Lower lobe of right lung (tissue), 2 donors: ENCODE measurements around the gene B3GNT3. TPM values are rescaled to one million over a fixed set of nuclear protein-coding genes. Genes with fewer than 3 reads are reported as not detected.

Experiments used
- ATAC-seq, 2 donors: fragments of 200-7000 bp; cut with Tn5 transposase; one replicate each; pipeline ENCODE4 v1.9.1; 2020 to 2022; ENCODE audit warnings: mild to moderate bottlenecking in 2 of 2, moderate library complexity in 2 of 2
- DNase-seq: peaks from one replicate; pipeline ENCODE4 v3.0.0-alpha.2; 2020
- H3K27ac ChIP-seq: fragments of 200-600 bp; one replicate; pipeline ENCODE4 v1.8.0; 2022
- H3K27me3 ChIP-seq: fragments of 200-600 bp; one replicate; pipeline ENCODE4 v1.8.0; 2022; ENCODE audit warnings: low read depth
- H3K36me3 ChIP-seq: fragments of 200-600 bp; one replicate; pipeline ENCODE4 v1.8.0; 2022; ENCODE audit warnings: mild to moderate bottlenecking
- H3K4me1 ChIP-seq: fragments of 200-600 bp; one replicate; pipeline ENCODE4 v1.8.0; 2022
- H3K4me3 ChIP-seq: fragments of 200-600 bp; one replicate; pipeline ENCODE4 v1.8.0; 2022; ENCODE audit warnings: mild to moderate bottlenecking
- H3K9me3 ChIP-seq: fragments of 200-600 bp; one replicate; pipeline ENCODE4 v1.8.0; 2022
- intact Hi-C: fragments of 100-400 bp; cut with DNase I; formaldehyde crosslinking; loops from one replicate; pipeline ENCODE4 v1.11.0; 2022
- total RNA-seq: library from RNA; stranded (reverse); fragmentation: NEBNext Ultra II Directional; extraction: Animal tissue kit (Norgen Biotek cat#: 25700); gene quantifications from one replicate; pipeline ENCODE4 v1.2.1, GENCODE V29; 2021
- TF ChIP-seq, protein P1 (sequence below): fragments of 200-600 bp; IDR thresholded peaks from one replicate; pipeline ENCODE4 v1.8.0; 2022; ENCODE audit warnings: antibody characterized with exemption, mild to moderate bottlenecking
- donor health status: DM: no; HTN: yes; CAD: no; lungs with severe emphysema.

Gene B3GNT3
- total RNA-seq, 1 donor from 2014 or later = 1.6 TPM

- Histone ChIP-seq H3K9me3 (no peaks in the 10 kb centered on the region), H3K4me3 (no peak overlapping the region), H3K4me1 (peaks cover 6% of the 10 kb centered on the region), H3K27me3 (peaks cover 22% of the 10 kb centered on the region), H3K27ac (no peak overlapping the region), H3K36me3 (peaks cover 5% of the 10 kb centered on the region)
- DNase-seq (no peak), ATAC-seq (no peak)
- intact Hi-C loops = no loop called here
- TF ChIP-seq, protein P1, sequence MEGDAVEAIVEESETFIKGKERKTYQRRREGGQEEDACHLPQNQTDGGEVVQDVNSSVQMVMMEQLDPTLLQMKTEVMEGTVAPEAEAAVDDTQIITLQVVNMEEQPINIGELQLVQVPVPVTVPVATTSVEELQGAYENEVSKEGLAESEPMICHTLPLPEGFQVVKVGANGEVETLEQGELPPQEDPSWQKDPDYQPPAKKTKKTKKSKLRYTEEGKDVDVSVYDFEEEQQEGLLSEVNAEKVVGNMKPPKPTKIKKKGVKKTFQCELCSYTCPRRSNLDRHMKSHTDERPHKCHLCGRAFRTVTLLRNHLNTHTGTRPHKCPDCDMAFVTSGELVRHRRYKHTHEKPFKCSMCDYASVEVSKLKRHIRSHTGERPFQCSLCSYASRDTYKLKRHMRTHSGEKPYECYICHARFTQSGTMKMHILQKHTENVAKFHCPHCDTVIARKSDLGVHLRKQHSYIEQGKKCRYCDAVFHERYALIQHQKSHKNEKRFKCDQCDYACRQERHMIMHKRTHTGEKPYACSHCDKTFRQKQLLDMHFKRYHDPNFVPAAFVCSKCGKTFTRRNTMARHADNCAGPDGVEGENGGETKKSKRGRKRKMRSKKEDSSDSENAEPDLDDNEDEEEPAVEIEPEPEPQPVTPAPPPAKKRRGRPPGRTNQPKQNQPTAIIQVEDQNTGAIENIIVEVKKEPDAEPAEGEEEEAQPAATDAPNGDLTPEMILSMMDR = no peak
These were observed 31.6 kb downstream of the B3GNT3 start for GRCh38 chr19:17826508-17827056.

- Histone ChIP-seq H3K27ac (no peak overlapping the region), H3K36me3 (peaks cover 21% of the 10 kb centered on the region), H3K27me3 (peaks cover 14% of the 10 kb centered on the region), H3K4me1 (peaks cover 6% of the 10 kb centered on the region), H3K4me3 (peak overlapping the region; percentile 19), H3K9me3 (no peaks in the 10 kb centered on the region)
- TF ChIP-seq, protein P1 = no peak
- ATAC-seq = peak; percentile 9 to 16
- no peak for DNase-seq
- intact Hi-C loops = no loop called here
These were observed 35.1 kb downstream of the B3GNT3 start for GRCh38 chr19:17829855-17830566.

GRCh38 chr19:17830567-17831418 lies 35.9 kb downstream of the B3GNT3 start:
- TF ChIP-seq, protein P1 = no peak
- H3K27ac ChIP-seq = no peak overlapping the region
- DNase-seq (peak; percentile 56), ATAC-seq (peak; percentile 59 to 87)
- peaks cover 23% of the 10 kb centered on the region for H3K36me3 ChIP-seq
- peaks cover 11% of the 10 kb centered on the region for H3K27me3 ChIP-seq
- intact Hi-C loops = no loop called here
- H3K4me1 ChIP-seq = peaks cover 6% of the 10 kb centered on the region
- no peaks in the 10 kb centered on the region for H3K9me3 ChIP-seq
- peak overlapping the region; percentile 19 for H3K4me3 ChIP-seq

DNA sequence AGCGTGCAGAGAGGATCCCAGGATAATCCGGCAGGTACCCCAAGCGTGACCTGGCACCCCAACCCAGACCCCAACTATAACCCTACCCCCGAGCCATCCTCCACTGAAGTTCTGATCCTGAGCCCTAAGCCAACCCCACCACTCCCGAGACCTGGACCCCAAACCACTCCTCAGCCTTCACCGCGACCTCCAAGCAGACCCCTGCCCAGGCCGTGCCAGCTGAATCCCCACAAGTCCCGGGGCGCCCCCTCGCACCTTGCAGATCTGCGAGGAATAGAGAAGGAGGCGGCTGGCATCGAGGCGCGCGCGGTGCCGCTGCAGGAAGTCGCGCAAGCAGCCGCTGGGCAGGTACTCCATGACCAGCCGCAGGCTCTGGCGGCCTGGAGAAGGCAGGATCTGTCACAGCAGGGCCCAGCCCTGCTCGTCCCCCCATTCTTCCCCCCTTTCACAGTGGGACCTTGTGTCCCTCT lies 36.5 kb downstream of the B3GNT3 start:
- intact Hi-C loops = no loop called here
- TF ChIP-seq, protein P1 = no peak
- Histone ChIP-seq H3K36me3 (peaks cover 27% of the 10 kb centered on the region), H3K27me3 (peaks cover 11% of the 10 kb centered on the region), H3K9me3 (no peaks in the 10 kb centered on the region), H3K4me3 (no peak overlapping the region), H3K4me1 (peaks cover 6% of the 10 kb centered on the region), H3K27ac (no peak overlapping the region)
- DNase-seq (no peak), ATAC-seq (peak in 1 of 2 donors; percentile 5)

GRCh38 chr19:17832443-17833208 lies 37.7 kb downstream of the B3GNT3 start:
- Histone ChIP-seq H3K4me1 (peaks cover 6% of the 10 kb centered on the region), H3K36me3 (peaks cover 28% of the 10 kb centered on the region), H3K4me3 (no peak overlapping the region), H3K27ac (no peak overlapping the region), H3K27me3 (peaks cover 11% of the 10 kb centered on the region), H3K9me3 (no peaks in the 10 kb centered on the region)
- intact Hi-C loops = no loop called here
- DNase-seq (no peak), ATAC-seq (no peak)
- TF ChIP-seq, protein P1 = no peak
